Activated T-cell treated with anti-CD3 and anti-CD28 coated beads for 48 hours (primary cell): Measurements from ENCODE around the gene MBNL2.
"Not testable (repeated sequence)": the region's sequence is repeated elsewhere in the genome, so short reads cannot be mapped to it uniquely, and the experiment has no call there.

Experiments used
- DNase-seq: peaks from one replicate; pipeline ENCODE4 v3.0.0-alpha.2; 2020; ENCODE audit warnings: low read depth

Gene MBNL2

GRCh38 chr13:97348569-97349100, 126.5 kb downstream of the MBNL2 start:
- DNase-seq = no peak

GRCh38 chr13:97352012-97352411, 129.9 kb downstream of the MBNL2 start:
- not testable (repeated sequence) for DNase-seq

GRCh38 chr13:97352815-97353214, 130.7 kb downstream of the MBNL2 start:
- DNase-seq = no peak

- no peak for DNase-seq
Measured at GRCh38 chr13:97353927-97354675, 132.0 kb downstream of the MBNL2 start.

- no peak for DNase-seq
Measured at GRCh38 chr13:97354808-97355207, 132.7 kb downstream of the MBNL2 start.

- DNase-seq = no peak
Measured at GRCh38 chr13:97356592-97356991, 134.5 kb downstream of the MBNL2 start.

GRCh38 chr13:97359181-97360057, 137.3 kb downstream of the MBNL2 start:
- DNase-seq = peak; percentile 17

- no peak for DNase-seq
Measured at GRCh38 chr13:97360610-97361009, 138.5 kb downstream of the MBNL2 start.

GRCh38 chr13:97364031-97364430, 141.9 kb downstream of the MBNL2 start:
- DNase-seq = no peak

GRCh38 chr13:97364827-97365226, 142.7 kb downstream of the MBNL2 start:
- no peak for DNase-seq

GRCh38 chr13:97366172-97366688, 144.1 kb downstream of the MBNL2 start:
- no peak for DNase-seq

- DNase-seq = no peak
Measured at GRCh38 chr13:97367016-97367822, 145.1 kb downstream of the MBNL2 start.

GRCh38 chr13:97369261-97369893, 147.2 kb downstream of the MBNL2 start:
- no peak for DNase-seq

- no peak for DNase-seq
Measured at GRCh38 chr13:97371486-97372109, 149.5 kb downstream of the MBNL2 start.

GRCh38 chr13:97372936-97373335, 150.8 kb downstream of the MBNL2 start:
- DNase-seq = no peak

- no peak for DNase-seq
Measured at GRCh38 chr13:97373787-97374186, 151.7 kb downstream of the MBNL2 start.

- DNase-seq = no peak
Measured at GRCh38 chr13:97376981-97377380, 154.8 kb downstream of the MBNL2 start.

- no peak for DNase-seq
Measured at GRCh38 chr13:97379386-97379785, 157.3 kb downstream of the MBNL2 start.

- no peak for DNase-seq
Measured at GRCh38 chr13:97380696-97381095, 158.6 kb downstream of the MBNL2 start.

- no peak for DNase-seq
Measured at GRCh38 chr13:97381189-97381588, 159.1 kb downstream of the MBNL2 start.

- no peak for DNase-seq
Measured at GRCh38 chr13:97382276-97382675, 160.1 kb downstream of the MBNL2 start.
